ENCODE results near the gene ZNF175.
A peak's percentile ranks its signal among the peaks of the same experiment; 100 is the strongest.

The ZNF175 gene

DNA sequence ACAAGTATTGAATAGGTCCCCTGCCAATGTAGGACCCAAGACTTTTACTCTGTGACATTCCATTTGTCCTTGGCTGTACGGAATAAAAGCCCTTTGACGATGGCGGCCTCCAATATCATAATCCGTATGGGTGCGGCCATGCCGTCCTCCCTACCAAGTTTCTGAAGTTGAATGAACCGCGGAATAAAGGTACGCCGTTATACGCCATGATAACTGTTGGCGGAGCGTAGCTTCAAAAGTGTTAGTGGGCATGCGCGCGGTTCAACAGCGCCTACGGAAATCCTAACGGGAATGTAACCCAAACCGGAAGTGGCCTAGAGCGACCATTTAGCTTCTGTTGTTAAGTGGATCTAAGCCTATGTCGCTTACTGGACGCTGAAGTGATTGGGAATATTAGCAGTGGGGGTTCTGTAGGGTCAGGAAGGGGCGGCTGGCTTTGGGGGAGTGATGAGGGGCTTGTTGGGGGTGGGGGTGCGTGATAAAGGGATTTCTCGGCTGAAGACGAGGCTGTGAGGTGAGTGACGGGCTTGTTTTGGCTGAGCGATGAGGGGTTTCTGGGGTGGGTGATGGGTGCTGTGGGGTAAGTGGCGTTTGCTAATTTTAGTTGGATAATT lies at the start of gene ZNF175:
TSS of gene ZNF175 (plus strand) at position 322 of the 614 bp plus-strand sequence. CDS start 2,047 bp downstream, outside the sequence.
- peak; percentile 90 for DNase-seq

DNA sequence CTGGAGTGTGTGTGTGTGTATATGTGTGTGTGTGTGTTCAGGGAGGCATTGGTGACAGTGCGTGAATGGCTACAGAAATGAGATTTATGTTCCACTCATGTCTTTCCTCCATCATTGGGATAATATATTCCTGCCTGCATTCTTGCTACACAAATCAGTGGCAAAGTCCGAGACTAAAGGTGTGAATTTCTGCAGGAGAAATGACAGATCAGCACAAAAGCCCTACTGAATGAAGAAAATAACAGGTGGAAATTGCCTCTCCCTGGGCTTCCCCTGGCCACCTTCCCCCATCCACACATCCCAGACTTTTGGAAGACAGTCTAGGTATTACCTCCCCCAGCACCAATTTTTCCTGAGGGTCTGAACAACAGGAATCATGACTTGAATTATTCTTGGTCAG lies 49.7 kb upstream of the ZNF175 start:
- no peak for DNase-seq

DNA sequence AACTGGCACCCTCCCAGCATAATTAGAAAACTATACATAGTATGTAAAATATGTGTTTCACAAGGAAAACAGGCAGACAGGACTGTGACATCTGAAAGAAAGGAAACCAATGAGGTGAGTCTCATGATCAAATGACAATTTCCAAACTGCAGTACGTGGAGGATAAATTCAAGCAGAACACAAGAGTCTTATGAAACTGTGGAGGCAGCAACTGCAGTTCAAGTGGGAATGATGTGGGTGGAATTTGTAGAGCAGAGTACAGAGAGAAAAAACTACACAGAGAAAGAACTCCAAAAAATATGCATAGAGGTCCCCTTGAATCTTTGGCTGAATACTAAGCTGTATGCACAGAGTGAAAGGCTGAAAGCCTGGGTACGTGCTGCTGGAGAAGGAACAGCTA lies 49.3 kb upstream of the ZNF175 start:
- DNase-seq: no peak

GRCh38 chr19:51524666-51525264 lies 46.3 kb upstream of the ZNF175 start:
- no peak for DNase-seq

DNA sequence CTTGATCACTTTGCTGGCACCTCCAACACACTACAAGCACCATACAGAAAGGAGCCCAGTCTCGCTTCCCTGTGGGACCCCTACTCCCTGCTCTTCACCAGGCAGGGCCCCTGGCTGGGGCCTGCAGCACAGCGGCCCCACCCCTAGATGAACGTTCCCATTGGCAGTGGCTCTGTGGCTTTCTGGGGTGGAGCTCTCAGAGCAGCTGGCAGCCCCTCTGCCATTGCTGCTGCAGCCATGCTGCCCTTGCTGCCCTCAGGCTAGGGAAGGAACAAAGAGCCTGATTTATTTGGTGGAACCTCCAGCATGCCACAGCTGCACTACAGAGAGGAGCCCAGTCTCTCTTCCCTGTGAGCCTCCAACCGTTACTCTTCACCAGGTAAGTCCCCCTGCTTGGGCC lies 45.4 kb upstream of the ZNF175 start:
- DNase-seq: no peak

DNA sequence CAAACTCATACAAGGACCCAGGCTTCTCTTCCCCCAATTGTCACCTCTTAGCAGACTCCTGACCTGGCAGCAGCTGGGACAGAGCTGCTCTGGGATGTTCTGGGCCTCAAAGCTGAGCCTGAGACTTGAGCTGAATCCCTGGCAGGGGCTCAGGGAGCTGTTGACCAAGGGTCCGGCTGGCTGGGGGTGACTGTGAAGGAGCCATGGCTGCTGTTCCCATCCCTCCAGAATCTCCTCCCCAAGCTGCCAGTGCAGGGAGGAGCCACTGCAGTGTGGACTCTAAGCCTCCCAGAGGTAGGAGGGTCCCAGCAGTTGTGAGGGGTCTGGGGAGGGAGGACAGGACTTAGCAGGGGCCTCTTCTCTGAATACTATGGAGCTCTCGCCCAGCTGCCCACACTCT lies 41.8 kb upstream of the ZNF175 start:
- DNase-seq: no peak

GRCh38 chr19:51530616-51531015 lies 40.5 kb upstream of the ZNF175 start:
- DNase-seq: no peak

DNA sequence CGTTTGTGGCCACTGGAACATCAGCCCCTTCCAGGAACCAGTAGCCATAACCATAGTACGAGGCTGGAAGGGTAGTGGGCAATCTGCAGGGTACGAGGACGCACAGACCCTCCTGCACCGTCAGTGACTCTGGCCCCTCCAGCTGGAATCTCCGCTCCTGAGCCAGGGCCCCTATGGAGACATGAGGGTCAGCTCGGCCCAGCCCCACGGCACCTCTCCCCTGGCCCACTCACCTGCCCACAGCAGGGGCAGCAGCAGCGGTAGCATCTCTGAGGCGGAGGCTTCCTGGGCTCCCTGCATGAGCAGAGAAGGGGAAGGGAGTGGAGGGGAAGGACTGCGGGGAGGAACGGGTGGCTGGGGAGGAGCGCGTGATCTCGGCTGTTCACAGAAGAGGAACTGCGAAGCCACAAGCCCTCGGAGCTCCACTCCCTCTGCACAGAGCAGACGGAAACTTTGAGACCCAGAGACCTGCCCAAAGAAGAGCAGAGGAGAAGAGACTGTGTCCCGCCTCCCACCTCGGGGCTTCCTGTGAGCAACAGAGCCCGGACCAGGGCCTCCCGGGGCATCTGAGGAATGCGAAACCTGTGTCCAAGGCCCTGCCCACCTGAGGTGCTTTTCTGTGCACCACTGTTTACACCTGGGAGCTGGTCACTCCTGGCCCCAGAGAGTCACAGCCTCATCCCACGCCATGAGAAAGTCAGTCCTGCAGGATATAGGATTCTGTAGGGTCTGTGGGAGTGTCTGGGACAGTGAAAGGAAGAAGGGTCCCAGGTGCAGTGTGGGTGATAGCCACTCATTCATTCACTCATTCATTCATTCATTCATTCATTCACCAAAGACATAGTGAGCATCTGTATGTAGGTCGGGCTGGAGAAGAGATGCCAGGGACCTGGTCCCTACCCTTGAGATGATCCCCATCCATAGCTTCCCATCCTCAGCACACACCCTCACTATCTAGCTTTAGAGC lies 39.5 kb upstream of the ZNF175 start, which contains the start of gene SIGLEC6:
TSS of gene SIGLEC6 (minus strand) at position 322 of the 967 bp plus-strand sequence. CDS start at position 300, 22 bp downstream.
- DNase-seq: peak; percentile 21

DNA sequence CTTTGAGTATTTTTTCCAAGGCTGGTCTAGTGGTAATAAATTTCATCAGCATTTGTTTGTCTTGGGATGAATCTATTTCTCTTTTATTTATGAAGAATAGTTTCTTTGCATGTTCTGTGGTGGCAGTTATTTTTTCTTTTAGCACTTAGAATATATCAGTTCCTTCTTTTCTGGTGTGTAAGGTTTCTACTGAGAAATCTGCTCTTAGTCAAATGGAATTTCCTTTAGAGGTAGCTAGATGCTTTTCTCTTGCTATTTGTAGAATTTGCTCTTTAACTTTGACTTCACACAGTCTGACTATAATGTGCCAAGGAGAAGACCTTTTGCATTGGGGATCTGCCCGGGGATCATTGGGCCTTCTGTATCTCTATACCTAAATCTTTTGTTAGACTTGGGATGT lies 35.5 kb upstream of the ZNF175 start:
- DNase-seq: no peak

DNA sequence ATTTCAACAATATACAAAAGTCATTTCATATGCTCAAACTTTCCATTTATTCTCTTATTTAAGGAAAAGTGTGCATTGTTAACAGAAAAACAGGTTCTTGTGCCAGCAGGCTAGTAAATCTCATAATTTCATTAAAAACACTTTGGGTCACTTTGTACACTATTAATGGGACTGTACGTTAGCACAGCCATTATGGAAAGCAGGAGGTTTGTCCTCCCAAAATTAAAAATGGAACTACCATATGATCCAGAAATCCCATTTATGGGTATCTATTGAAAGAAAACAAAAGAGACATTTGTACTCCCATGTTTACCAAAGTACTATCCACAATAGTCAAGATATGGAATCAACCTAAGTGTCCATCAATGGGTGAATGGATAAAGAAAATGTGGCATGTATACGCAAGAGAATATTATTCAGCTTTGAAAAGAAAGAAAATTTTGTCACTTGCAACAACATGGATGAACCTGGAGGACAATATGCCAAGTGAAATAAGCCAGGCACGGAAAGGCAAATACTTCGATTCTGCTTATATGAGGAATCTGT lies 31.2 kb upstream of the ZNF175 start:
- DNase-seq: no peak

DNA sequence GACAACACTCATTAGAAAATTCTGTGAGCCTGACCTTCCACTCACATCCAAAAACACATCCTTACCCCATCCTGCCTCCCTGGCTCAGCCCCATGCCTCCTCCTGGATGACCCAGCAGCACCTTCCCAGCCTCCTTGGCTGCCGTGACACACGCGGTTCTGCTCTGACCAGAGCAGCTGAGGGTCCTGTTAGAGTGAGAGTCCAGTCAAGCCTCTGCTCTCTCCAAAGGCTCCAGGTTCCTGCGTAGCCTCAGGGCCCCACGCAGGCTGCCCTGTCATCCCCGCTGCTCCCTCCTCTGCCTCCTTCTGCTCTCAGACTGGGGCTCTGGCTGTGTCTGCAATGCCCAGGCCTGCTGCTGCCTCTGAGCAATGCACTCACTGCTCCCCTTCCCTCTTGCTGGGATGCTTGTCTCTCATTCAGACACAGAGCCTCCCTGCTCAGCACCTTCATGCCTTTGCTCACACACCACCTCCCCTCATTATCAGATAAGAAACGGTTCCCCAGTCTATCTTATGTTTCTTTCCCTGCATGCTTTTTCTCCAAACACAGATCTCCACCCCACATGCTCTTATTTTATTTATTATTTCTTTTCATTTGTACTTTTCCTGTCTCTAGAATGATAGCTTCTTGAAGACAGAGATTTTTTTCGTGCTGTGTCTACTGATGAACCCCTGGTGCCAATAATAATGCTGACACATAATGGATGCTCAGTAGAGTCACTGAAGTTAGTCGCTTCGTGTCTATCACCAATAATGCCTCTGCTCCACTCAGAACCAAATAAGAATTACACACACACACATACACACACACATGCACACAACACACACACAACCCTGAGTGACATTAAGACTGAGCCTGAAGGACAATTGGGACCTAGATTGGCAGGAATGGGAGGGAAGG lies 29.4 kb upstream of the ZNF175 start:
- DNase-seq: no peak

GRCh38 chr19:51542699-51543098 lies 28.4 kb upstream of the ZNF175 start:
- no peak for DNase-seq

- no peak for DNase-seq
These were observed 27.0 kb upstream of the ZNF175 start for GRCh38 chr19:51544038-51544437.

DNA sequence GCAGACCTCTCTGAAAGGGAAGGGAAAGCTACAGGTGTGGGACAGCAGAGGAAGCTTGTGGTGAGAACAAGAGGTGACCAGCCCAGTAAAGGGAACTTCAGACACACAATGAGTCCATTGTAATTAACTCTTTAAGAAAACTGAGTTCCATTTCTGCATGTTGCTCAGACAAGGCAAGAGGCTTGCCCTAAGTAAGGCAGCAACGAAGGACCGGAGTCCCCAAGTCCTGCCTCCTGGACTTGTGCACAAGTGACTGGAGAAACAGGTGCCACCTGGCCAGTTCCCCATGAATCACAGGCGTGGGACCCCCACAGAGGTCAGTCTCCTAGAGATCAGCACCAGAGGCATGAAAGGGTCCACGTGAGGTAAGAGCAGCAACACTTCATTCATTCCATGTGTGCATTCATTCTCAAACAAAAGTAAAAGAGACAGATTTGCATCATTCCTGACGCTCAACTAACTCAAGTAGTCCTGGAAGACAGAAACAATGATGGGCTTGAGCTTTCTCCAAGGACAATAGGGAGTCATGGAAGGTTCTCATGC lies 24.9 kb upstream of the ZNF175 start:
- DNase-seq: no peak

DNA sequence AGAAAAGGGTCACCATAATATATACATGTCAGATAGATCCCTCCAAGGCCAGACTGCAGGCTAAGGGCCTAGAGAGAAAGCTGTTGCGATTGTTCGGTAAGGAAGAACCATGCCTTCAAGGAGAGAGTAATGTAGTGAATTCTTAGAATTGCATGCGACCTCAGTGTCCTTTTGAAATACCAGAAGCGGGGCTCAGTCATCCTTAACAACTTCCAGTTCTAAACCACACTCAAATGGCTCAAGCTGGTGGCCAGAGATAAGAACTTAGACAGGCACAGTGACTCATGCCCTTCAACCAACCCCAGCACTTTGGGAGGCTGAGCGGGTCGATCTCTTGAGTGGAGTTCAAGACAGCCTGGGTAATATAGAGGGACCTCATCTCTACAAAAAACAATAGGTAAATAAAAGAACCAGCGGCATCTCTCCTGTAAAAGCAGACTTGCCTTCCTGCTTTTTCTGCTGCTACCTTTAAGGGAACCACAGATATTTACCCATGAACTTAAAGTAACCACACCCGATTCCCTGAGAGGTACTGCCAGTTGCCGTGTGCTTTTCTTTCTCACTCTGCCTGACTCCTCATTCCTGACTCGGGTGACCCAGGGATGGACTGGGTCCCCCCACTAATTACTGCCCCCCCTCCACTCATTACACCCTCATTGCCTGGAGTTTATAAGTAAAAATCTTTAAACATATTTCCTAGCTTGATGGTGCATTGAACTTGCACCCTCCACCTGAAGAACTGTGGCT lies 24.3 kb upstream of the ZNF175 start:
- peak; percentile 10 for DNase-seq

GRCh38 chr19:51547397-51548212 lies 23.5 kb upstream of the ZNF175 start:
- no peak for DNase-seq

GRCh38 chr19:51548213-51548651 lies 22.9 kb upstream of the ZNF175 start:
- no peak for DNase-seq

GRCh38 chr19:51548891-51549305 lies 22.2 kb upstream of the ZNF175 start:
- no peak for DNase-seq

GRCh38 chr19:51549533-51550324 lies 21.4 kb upstream of the ZNF175 start:
- DNase-seq: no peak

All from CD4-positive, alpha-beta T cell treated with Interleukin-4 for 4 hours (primary cell).